Parathyroid adenoma (tissue), 2 donors: Measurements from ENCODE around the gene IP6K1.
"Not testable (repeated sequence)": the region's sequence is repeated elsewhere in the genome, so short reads cannot be mapped to it uniquely, and the experiment has no call there.

ENCODE experiments used
- H2AFZ ChIP-seq: fragments of 300-600 bp; sonication (generic); one replicate; pipeline ENCODE4 v1.7.0; 2017; ENCODE audit warnings: antibody characterized with exemption, mild to moderate bottlenecking
- H3K27ac ChIP-seq: fragments of 300-600 bp; sonication (generic); one replicate; pipeline ENCODE4 v1.7.0; 2017
- H3K27me3 ChIP-seq: fragments of 300-600 bp; sonication (generic); one replicate; pipeline ENCODE4 v1.7.0; 2017; ENCODE audit warnings: low read length; ENCODE audit not compliant: control insufficient read depth, insufficient read depth
- H3K36me3 ChIP-seq: fragments of 300-600 bp; sonication (generic); one replicate; pipeline ENCODE4 v1.7.0; 2017; ENCODE audit warnings: low read length; ENCODE audit not compliant: control insufficient read depth, insufficient read depth
- H3K4me1 ChIP-seq: fragments of 300-600 bp; sonication (generic); one replicate; pipeline ENCODE4 v1.7.0; 2017; ENCODE audit warnings: control low read depth
- H3K4me2 ChIP-seq: fragments of 300-600 bp; sonication (generic); one replicate; pipeline ENCODE4 v1.7.0; 2017; ENCODE audit warnings: low read length
- H3K4me3 ChIP-seq: fragments of 300-600 bp; sonication (generic); one replicate; pipeline ENCODE4 v1.7.0; 2017; ENCODE audit warnings: low read depth, low read length
- H3K79me2 ChIP-seq: fragments of 300-600 bp; sonication (generic); one replicate; pipeline ENCODE4 v1.7.0; 2017; ENCODE audit warnings: control low read depth
- H3K9ac ChIP-seq: fragments of 300-600 bp; sonication (generic); one replicate; pipeline ENCODE4 v1.7.0; 2017; ENCODE audit warnings: mild to moderate bottlenecking
- H3K9me3 ChIP-seq: fragments of 300-600 bp; sonication (generic); one replicate; pipeline ENCODE4 v1.7.0; 2017; ENCODE audit warnings: low read length; ENCODE audit not compliant: control insufficient read depth
- TF ChIP-seq, protein P1 (sequence below): fragments of 300-600 bp; sonication (generic); IDR thresholded peaks from one replicate; pipeline ENCODE4 v1.7.0; 2017; ENCODE audit warnings: antibody characterized with exemption, mild to moderate bottlenecking
- donor health status: primary hyperparathyroidism.

IP6K1 gene

DNA sequence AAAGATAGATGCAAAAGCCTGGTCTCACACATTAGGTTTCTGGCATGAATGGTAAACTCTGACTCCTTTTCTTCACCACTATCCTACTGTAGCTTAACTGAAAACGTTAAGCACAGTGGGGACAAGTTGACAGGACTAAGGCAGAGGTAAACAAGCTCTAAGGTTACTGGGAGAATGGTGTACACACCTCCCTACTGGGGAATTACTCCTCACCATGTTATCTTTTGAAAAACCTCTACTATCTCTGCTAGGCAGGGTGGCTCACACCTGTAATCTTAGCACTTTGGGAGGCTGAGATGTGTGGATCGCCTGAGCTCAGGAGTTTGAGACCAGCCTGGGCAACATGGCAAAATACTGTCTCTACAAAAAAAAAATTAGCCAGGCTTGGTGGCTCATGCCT is 29.1 kb downstream of the IP6K1 start:
- H2AFZ ChIP-seq, result no peak overlapping the region
- no peak overlapping the region for H3K4me2 ChIP-seq
- H3K79me2 ChIP-seq, result peaks cover 57% of the 10 kb centered on the region
- H3K27me3 ChIP-seq, result no peaks in the 10 kb centered on the region
- no peaks in the 10 kb centered on the region for H3K36me3 ChIP-seq
- H3K27ac ChIP-seq, result no peak overlapping the region
- TF ChIP-seq, protein P1, sequence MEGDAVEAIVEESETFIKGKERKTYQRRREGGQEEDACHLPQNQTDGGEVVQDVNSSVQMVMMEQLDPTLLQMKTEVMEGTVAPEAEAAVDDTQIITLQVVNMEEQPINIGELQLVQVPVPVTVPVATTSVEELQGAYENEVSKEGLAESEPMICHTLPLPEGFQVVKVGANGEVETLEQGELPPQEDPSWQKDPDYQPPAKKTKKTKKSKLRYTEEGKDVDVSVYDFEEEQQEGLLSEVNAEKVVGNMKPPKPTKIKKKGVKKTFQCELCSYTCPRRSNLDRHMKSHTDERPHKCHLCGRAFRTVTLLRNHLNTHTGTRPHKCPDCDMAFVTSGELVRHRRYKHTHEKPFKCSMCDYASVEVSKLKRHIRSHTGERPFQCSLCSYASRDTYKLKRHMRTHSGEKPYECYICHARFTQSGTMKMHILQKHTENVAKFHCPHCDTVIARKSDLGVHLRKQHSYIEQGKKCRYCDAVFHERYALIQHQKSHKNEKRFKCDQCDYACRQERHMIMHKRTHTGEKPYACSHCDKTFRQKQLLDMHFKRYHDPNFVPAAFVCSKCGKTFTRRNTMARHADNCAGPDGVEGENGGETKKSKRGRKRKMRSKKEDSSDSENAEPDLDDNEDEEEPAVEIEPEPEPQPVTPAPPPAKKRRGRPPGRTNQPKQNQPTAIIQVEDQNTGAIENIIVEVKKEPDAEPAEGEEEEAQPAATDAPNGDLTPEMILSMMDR, result no peak
- peaks cover 18% of the 10 kb centered on the region for H3K4me1 ChIP-seq
- no peak overlapping the region for H3K4me3 ChIP-seq
- H3K9ac ChIP-seq, result no peak overlapping the region
- H3K9me3 ChIP-seq, result no peaks in the 10 kb centered on the region

- Histone ChIP-seq H3K4me1 (peaks cover 18% of the 10 kb centered on the region), H3K36me3 (no peaks in the 10 kb centered on the region), H3K27me3 (no peaks in the 10 kb centered on the region), H3K9ac (no peak overlapping the region), H3K79me2 (peaks cover 56% of the 10 kb centered on the region), H3K4me3 (no peak overlapping the region), H3K4me2 (no peak overlapping the region), H3K9me3 (no peaks in the 10 kb centered on the region), H3K27ac (no peak overlapping the region), H2AFZ (no peak overlapping the region)
- TF ChIP-seq, protein P1, result no peak
These were observed 30.3 kb downstream of the IP6K1 start for GRCh38 chr3:49756036-49756435.

GRCh38 chr3:49754536-49754935 is 31.8 kb downstream of the IP6K1 start:
- H3K79me2 ChIP-seq, result peaks cover 53% of the 10 kb centered on the region
- H3K36me3 ChIP-seq, result no peaks in the 10 kb centered on the region
- TF ChIP-seq, protein P1, result no peak

DNA sequence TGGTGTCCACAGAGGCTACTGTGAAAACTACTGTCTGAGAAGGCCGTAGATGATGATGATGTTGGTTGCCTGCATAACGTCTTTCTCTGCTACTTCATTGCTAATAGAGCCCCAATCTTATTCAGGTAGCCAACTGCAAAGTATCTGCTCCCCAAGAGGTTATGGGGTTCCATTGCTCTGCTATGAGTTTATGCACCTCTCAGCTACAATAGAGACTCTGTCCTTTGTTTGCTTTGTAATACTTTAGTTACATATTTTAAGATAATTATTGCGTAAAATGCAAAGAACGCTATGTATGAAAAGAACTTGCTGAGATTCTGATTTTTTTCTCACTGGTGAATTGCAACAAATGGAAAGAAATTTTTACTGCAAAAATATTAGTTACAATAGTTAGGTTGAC is 34.8 kb downstream of the IP6K1 start:
- no peaks in the 10 kb centered on the region for H3K9me3 ChIP-seq
- no peak overlapping the region for H3K4me3 ChIP-seq
- TF ChIP-seq, protein P1, result no peak
- H3K9ac ChIP-seq, result no peak overlapping the region
- no peak overlapping the region for H3K4me2 ChIP-seq
- H2AFZ ChIP-seq, result no peak overlapping the region
- H3K27ac ChIP-seq, result no peak overlapping the region
- H3K4me1 ChIP-seq, result peaks cover 10% of the 10 kb centered on the region
- H3K79me2 ChIP-seq, result peaks cover 45% of the 10 kb centered on the region
- H3K27me3 ChIP-seq, result no peaks in the 10 kb centered on the region
- no peaks in the 10 kb centered on the region for H3K36me3 ChIP-seq

More at GRCh38 chr3:49754536-49754935, 31.8 kb downstream of the IP6K1 start:
- H3K4me2 ChIP-seq, result no peak overlapping the region
- peaks cover 18% of the 10 kb centered on the region for H3K4me1 ChIP-seq
- H3K4me3 ChIP-seq, result no peak overlapping the region
- no peaks in the 10 kb centered on the region for H3K9me3 ChIP-seq
- no peaks in the 10 kb centered on the region for H3K27me3 ChIP-seq
- H3K9ac ChIP-seq, result no peak overlapping the region
- no peak overlapping the region for H3K27ac ChIP-seq
- no peak overlapping the region for H2AFZ ChIP-seq

DNA sequence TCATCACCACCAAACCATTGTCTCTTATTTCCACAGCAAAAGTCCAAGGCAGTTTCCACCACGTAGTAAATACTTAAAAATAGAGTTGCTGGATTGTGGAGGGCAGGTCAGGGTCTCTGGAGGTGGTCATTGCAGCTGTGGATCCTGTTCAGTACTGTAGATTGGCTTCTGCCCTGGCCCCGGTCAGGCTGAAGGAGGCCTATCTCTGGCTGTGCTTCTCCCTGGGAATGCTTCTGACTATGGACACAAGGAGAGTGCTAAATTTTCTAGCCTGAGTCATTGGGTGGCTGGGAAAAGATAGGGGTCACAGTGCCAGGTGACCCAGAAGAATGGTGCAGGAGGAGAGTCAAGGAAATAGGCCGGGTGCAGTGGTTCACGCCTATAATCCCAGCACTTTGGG is 36.3 kb downstream of the IP6K1 start:
- Histone ChIP-seq H3K9me3 (no peaks in the 10 kb centered on the region), H3K79me2 (peaks cover 44% of the 10 kb centered on the region), H2AFZ (no peak overlapping the region), H3K27me3 (no peaks in the 10 kb centered on the region), H3K4me2 (no peak overlapping the region), H3K9ac (no peak overlapping the region), H3K36me3 (no peaks in the 10 kb centered on the region), H3K27ac (no peak overlapping the region), H3K4me3 (no peak overlapping the region), H3K4me1 (peaks cover 10% of the 10 kb centered on the region)
- TF ChIP-seq, protein P1, result no peak

DNA sequence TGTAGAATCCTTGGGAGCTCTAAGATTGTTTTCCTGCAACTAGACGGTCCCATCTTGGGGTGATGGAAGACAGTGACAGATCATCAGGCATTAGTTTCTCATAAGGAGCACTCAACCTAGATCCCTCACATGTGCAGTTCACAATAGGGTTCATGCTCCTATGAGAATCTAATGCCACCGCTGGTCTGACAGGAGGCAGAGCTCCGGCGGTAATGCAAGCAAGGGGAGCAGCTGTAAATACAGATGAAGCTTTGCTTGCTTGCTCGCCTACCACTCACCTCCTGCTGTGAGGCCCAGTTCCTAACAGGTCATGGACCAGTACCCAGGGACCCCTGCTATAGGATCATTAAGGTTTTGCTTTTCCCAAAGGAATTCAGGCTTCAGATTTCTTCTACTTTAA is 37.5 kb downstream of the IP6K1 start:
- not testable (repeated sequence) for H3K27me3 ChIP-seq, H3K9me3 ChIP-seq, H3K4me1 ChIP-seq, H3K4me3 ChIP-seq, H3K27ac ChIP-seq, H2AFZ ChIP-seq, H3K4me2 ChIP-seq, H3K36me3 ChIP-seq, H3K9ac ChIP-seq
- H3K79me2 ChIP-seq, result peaks cover 36% of the 10 kb centered on the region
